HG03280 (cell line): ENCODE measurements around the gene PDIA4.
"Not testable (repeated sequence)": the region's sequence is repeated elsewhere in the genome, so short reads cannot be mapped to it uniquely, and the experiment has no call there.

Source experiments
- ATAC-seq: cut with Tn5 transposase; IDR thresholded peaks from one replicate; pipeline ENCODE4 v1.9.1; 2021; ENCODE audit warnings: mild to moderate bottlenecking, moderate library complexity; ENCODE audit not compliant: unreplicated experiment

The PDIA4 gene

DNA sequence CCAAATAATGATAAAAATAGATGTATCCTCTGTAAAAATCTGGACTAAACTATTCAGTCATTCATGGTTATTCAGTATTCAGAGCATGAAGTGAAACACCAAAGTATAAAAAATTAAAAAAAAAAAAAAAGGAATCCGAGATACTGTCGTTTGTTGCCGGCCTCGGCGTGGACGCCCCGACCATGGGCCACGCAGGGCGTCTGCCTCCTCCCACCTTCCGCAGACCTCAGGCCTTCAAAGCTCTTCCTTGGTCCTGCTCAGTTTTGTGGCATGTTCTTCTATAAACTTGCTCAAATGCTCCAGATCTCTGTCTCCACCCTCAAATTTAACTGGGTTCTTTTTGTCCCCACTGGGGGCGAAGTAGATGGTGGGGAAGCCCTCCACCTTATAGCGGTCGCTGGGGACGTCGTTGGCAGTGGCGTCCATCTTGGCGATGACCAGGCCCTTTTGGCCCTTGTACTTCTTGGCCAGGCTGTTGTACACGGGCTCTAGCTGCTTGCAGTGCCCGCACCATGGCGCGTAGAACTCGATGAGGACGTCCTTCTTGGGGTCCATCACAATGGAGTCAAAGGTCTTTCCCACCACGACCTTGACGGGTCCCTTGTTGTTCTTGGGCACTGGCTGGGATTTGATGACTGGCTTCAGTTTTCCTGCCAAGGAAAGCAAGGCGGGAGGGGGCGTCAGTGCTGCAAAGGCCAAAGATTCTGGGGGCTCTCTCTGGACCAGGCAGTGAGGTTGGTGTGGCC is 24.6 kb downstream of the PDIA4 start:
- no peak for ATAC-seq

DNA sequence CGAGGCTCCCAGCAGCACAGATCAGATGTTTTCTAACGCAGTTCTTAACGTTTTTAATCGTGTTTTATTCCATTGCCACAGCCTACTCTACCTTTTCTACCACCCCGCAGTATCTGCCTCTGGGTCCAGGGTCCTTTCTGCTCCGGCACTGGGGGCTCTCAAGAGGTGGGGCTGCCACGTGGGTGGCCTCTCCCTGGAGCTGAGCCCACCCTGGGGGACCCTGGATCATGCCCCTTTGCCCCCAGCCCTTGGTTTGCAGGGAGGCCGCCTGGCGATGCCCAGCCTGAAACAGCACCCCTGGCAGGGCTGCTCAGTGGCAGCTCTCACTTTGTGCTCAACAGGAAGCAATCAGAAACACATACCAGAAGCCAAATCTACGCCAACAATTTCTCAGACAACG is 25.3 kb downstream of the PDIA4 start:
- ATAC-seq: no peak

DNA sequence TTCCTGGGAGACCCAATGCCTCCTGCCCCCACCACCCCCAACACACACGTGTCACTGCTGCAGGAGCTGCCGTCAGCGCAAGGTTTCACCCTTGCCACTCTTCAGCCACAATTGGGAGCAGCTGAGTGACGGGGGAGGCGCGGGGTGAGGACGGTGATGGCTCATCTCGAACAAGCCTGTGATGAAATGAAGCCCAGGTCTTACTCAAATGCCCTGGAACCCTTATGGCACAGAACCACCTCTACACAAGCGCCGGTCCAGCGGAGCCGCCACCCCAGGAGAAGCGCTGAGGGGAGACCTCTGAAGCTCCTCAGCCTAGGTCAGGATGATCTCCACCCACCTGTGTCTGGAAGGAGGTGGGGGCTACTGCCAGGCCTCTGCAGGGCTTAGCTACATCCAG is 25.7 kb downstream of the PDIA4 start:
- ATAC-seq: no peak

- no peak for ATAC-seq
Observed at GRCh38 chr7:149001427-149002068, 26.8 kb downstream of the PDIA4 start.

DNA sequence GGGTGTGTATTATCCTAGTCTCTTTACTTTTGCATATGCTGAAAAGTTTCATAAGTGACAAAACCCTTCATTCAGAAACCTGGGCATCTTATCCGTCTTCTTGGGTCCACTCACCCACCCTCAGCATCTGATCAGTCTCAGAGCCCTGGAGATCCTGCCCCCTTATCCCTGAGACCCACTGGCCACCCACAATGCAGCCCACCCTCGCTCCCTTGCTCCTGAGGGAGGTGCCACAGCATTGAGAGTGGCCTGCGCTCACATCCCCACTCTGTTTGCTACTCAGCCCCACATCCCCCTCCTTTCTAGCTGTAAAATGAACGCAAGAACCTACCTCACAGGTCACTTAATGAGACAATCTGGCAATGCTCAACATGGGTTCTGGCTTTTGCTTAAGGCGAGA is 27.3 kb downstream of the PDIA4 start:
- no peak for ATAC-seq

GRCh38 chr7:148999192-148999591 is 29.1 kb downstream of the PDIA4 start:
- no peak for ATAC-seq

GRCh38 chr7:148997497-148997896 is 30.8 kb downstream of the PDIA4 start:
- ATAC-seq: no peak

- no peak for ATAC-seq
Observed at GRCh38 chr7:148994576-148994975, 33.7 kb downstream of the PDIA4 start.

DNA sequence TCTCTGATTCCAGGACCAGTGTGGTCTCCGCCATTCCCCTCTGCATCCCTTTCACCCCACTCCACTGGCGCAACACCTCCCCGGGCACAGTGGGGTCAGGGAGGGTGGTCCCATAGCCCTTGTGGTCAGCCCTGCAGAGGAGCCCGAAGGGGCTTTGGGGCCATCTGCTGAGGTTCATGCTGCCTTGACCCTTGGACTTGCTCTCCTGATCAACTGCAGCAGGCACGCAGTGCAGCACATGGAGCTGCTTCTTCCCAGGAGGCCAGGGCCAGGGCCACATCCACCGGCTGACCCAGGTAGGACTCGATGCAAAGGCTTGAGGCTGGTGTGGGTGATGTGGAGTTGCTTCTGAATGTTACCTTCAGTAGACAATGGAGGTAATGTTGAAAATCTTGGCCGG is 35.1 kb downstream of the PDIA4 start:
- no peak for ATAC-seq

GRCh38 chr7:148991536-148991935 is 36.8 kb downstream of the PDIA4 start:
- no peak for ATAC-seq

DNA sequence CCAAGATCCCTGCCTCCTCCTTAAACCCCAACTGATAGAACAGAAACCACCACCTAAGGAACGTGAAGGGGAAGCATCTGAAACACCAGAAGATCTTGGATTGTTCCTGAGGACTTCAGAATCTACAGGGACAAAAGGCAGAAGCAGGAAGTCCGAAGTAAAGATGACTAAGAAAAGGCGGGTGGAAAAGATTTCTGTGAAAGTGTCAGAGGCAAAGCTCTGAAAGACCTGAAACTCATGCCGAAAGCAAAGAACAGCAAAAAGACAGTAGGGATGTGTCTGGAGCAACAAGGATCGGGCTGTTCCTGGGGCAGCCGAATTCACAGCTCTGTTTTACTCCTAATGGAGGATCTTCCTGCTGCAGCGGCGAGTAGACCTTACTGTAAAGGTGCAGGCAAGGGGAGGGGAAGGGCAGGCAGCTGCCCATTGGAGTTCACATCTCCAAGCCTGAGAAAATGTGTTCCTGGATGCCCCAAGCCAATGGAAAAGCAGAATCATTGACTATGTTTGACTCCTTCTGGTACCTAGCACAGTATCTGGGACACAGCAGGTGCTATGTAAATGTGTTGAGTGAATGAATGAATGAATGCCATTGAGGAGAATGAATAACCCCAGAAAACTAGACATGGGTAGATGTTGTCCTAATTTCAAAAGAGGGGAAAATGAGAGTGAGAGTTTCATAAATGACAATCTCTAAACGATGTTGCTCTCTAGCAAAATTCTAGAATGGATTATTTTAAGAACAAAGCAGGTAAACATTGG is 40.4 kb downstream of the PDIA4 start:
- ATAC-seq: no peak

DNA sequence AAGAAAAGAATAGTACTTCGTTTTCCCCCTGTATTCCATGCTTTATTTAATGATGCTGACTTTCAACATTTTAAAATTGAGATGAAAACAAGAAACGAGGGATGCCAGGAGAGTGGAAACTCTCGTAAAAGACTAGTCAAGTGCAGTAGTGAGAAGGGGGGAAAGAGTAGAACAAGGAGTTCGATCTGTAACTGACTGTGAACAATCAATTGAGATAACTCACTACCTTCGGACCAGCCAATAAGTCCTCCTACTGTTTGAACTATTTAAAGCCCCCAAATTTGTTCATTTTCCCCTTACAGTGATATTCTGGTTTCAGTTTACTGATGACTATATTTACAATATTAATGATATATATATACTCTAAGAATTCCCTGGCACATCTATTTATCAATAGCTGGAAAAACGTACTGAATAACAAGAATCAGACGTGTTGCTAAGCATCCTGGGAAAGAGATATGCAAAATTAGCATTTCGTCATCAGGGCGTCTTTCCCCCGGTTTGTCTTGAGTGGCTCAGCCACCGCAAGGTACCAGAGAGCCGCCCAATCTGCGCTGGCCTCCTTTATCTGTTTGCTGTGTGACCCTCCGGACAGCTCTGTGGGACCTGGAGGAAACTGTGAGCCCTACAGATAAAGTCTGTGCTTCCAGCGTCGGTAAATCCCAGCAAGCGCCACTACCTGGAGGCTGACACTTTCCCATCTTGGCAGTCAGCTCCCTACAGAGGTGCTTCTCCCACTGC is 41.1 kb downstream of the PDIA4 start:
- ATAC-seq: peak; percentile 86

- ATAC-seq: no peak
Observed at GRCh38 chr7:148986742-148987009, 41.6 kb downstream of the PDIA4 start.

DNA sequence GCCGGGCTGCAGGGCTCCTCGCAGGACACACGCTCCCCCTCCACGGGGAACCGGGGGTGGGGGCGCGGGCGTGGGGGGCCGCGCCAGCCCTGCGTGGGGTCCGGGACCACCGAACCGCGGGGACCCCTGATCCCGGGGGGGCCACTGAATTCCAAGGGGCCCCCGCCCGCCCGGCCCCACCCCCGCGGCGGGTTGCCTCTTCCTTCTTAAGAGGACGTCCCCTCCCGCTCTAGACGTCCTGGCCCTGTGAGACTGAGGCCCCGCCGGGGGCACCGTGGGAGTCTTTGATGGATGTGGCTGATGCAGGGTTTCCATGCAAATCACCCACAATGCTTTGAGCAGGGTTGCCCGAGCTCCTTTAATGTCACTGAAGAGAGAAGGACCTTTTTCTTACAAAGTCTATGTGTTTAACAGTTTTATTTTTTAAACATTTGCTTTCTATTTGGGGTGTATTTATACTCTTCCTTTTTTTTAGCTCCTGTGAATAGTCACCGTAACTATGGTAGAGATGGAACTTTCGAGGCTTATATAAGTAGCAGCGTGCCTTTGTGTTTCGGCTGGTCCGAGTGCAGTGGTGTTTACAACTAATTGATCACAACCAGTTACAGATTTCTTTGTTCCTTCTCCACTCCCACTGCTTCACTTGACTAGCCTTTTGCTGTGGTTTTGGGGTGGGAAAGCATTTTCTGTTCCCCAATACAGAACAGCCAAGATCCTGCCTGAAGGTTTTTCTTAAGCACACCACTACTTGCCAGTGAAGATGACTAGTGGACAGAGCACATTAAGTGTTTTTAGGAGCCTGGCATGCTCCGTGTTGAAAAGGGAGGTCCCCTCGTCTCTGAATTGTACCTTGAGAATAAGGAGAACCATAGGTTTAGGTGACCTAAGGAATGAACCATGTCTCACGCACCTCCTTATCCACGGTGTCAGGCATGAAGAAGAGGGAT is 44.8 kb downstream of the PDIA4 start:
- peak; percentile 63 for ATAC-seq

- no peak for ATAC-seq
Observed at GRCh38 chr7:148982654-148983199, 45.6 kb downstream of the PDIA4 start.

DNA sequence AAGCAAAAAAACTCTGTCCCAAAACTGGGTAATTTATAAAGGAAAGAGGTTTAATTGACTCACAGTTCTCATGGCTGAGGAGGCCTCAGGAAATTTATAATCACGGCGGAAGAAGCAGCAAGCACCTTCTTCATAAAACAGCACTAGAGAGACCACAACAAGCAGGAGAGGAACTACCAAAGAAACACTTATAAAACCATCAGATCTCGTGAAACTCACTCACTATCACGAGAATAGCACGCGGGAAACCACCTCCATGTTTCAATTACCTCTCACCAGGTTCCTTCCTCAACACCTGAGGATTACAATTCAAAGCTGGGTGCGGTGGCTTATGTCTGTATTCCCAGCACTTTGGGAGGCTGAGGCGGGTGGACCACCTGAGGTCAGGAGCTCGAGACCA is 48.5 kb downstream of the PDIA4 start:
- ATAC-seq: no peak

GRCh38 chr7:148979072-148979471 is 49.2 kb downstream of the PDIA4 start:
- not testable (repeated sequence) for ATAC-seq

- no peak for ATAC-seq
Observed at GRCh38 chr7:148978091-148978490, 50.2 kb downstream of the PDIA4 start.

- no peak for ATAC-seq
Observed at GRCh38 chr7:148975896-148976295, 52.4 kb downstream of the PDIA4 start.

DNA sequence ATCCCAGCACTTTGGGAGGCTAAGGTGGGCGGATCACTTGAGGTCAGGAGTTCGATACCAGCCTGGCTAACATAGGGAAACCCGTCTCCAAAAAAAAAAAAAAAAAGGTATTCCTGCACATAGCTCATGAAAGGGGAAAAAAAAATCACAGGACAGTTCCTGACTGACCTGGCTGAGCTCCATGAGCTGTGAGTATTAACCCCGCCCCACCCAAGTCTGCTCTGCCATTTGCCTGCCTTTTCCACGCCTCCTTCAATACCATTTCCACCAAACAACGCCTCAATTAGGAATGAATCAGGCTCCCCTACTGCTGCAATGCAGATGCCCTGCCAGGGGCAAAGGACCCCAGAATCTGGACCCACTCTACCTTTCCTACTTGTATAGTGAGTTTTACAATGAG is 55.0 kb downstream of the PDIA4 start:
- no peak for ATAC-seq
